Activated CD4-positive, alpha-beta T cell treated with anti-CD3 and anti-CD28 coated beads for 1 hour (primary cell): ENCODE data around the gene TXNIP.
"Not testable (repeated sequence)": the region's sequence is repeated elsewhere in the genome, so short reads cannot be mapped to it uniquely, and the experiment has no call there.

Experiments used
- DNase-seq: peaks from one replicate; pipeline ENCODE4 v3.0.0-alpha.2; 2020

The TXNIP gene

DNA sequence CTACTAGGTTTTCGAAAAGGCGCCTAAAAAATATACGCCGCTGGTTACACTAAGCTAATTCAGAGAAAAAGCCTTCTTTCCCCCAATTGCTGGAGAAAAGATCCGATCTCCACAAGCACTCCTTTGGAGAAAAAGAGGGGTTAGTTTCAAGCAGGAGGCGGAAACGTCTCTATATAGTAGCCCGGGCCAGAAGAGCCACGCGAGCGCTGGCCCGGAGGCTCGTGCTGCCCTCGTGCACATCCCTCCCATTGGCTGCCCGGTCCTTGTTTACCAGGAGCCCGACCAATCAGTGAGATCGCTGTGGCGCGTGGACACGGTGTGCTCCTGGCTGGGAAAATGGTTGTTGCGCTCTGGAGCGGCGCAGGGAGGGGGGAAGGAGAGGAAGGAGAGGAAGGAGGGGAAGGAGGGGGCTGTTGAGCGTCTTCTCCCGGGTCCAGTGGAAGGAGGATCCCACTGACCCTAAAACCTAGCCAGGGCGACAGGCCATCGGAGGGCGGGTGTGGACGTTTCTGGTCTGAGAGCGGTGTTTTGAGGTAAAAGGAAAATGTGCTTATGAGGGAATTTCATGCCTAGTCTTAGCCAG is at the start of gene TXNIP:
Gene TXNIP (minus strand): TSS at position 147 of the 583 bp plus-strand sequence. CDS start 313 bp downstream, outside the sequence.
- peak; percentile 80 for DNase-seq

DNA sequence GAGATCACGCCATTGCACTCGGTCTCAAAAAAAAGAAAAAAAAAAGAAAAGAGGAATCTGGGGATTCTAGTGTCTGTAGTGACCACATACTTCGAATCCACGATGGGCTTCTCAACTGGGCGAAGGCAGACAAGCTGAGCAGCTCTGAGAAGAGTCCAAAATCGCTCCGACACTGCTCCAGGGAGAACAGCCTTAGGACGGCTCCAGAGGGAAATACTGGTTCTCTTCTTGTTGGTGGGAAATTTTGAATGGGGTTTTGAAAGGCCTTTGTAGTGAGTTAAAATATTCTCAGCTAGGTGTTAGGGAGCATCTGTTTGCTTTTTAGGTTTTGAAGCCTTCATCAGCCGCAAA is 43.4 kb upstream of the TXNIP start:
- DNase-seq = no peak

- peak; percentile 58 for DNase-seq
Measured at GRCh38 chr1:146036965-146037646, 40.7 kb upstream of the TXNIP start.

GRCh38 chr1:146036241-146036964 is 40.0 kb upstream of the TXNIP start:
- DNase-seq = no peak

DNA sequence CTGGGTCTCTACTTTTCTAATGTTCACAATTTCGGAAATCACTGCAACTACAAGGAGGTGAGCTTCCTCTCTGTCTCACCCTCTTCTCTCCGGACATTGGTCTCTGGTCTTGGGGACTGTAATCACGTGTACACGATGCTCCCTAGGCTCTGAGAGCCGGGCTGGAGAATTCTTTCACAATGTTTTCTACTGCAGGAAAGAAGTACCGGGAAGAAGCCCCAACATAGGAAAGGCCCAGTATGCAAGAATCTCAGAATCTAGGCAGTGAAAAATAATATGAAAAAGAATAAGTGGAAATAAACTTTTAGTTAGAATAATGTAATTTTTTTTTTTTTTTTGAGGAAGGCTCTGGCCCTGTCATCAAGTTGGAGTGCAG is 38.7 kb upstream of the TXNIP start:
- DNase-seq = no peak

DNA sequence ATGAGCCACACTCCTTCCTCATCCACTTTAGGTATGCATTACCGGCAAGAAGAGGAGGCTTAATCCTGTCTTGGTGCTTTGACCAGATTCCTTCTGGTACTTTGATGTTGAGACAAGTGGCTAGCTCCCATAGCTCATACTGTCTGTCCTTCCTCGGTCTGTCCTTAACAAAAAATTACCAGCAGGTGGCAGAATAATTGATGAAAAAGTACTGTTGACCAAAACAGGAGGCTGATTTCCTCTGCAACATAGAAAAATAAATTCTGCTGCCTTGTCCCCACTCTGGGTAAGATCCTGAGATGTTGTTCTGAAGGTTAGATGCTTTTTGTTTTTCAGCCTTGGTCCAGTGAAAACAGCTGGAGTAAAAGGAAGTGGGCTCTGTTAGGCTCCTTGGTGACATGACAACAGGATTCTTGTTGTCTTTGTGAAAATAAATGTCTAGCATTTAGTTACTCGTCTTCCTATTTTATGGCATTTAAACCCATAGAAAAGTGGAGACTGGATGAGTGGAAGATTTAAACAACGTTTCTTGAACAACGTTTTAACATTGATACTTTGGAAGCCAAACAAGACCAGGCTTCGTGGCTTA is 36.3 kb upstream of the TXNIP start:
- no peak for DNase-seq

DNA sequence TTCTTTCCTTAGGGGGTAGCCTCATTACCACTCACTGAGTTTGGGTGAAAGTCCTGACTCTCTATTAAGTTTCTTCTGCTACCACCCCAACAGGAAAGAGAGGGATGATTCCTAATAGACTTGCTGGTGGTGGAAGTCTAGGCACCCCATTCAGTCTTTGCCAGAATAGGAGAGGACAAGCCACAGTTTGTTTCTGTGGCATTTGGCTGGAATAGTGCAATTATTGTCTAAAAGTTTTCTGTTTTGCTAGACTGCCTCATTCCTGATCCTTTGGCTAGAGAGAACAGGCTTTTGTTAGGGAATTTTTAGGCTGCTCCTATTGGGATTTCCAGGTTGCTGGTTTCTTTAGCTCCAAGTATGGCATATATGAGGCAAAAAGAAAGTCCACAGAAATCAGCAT is 35.1 kb upstream of the TXNIP start:
- DNase-seq = no peak

DNA sequence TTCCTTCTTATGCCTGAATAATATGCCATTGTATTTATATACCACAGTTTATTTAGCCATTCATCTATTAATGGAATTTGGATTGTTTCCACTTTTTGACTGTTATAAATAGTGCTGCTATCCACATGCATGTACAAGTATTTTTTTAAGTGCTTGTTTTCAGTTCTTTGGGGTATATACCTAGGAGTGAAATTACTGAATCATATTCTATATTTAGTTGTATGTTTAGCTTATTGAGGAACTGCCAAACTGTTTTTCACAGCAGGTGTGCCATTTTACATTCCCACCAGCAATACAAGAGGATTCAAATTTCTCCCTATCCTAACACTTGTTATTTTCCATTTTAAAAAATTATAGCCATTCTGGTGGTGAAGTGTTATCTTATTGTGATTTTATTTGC is 32.7 kb upstream of the TXNIP start:
- no peak for DNase-seq

DNA sequence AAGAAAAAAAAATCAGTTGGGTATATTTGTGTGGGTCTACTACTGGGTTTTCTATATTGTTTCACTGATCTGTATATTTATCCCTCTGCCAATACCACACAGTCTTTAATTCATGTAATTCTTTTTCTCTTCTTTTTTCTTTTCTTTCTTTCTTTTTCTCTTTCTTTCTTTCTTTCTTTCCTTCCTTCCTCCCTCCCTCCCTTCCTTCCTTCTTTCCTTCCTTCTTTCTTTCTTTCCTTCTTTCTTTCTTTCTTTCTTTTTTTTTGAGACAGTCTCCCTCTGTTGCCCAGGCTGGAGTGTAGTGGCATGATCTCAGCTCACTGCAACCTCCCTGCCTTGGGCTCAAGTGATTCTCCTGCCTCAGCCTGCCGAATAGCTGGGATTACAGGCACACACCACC is 30.3 kb upstream of the TXNIP start:
- not testable (repeated sequence) for DNase-seq

- not testable (repeated sequence) for DNase-seq
Measured at GRCh38 chr1:146025787-146026495, 29.6 kb upstream of the TXNIP start.

- DNase-seq = no peak
Measured at GRCh38 chr1:146022403-146023127, 26.2 kb upstream of the TXNIP start.

- DNase-seq = no peak
Measured at GRCh38 chr1:146021622-146022402, 25.4 kb upstream of the TXNIP start, which contains the start of gene HJV. HJV (minus strand) TSS chr1:146021735; CDS start chr1:146020231, 1,504 bp downstream.

DNA sequence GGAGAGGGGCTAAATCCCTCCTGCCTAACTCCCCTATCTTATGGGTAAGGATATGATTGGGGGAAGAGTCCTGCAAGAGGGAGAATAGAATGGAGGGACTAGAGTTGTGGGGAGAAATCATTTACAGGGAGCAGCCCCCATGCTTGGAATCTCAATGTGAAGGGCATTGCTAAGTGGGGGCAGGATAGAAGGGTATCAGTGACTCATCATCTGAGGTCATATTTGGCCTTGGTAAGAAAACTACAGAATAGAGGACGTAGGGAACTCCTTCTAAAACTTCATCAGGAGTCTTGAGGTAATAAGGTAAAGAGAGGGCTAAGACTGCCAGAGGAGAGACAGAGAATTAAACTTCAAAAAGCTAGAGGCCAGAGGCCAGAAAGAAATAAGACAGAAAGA is 24.7 kb upstream of the TXNIP start:
- no peak for DNase-seq

- DNase-seq = no peak
Measured at GRCh38 chr1:146020058-146021049, 24.0 kb upstream of the TXNIP start.

DNA sequence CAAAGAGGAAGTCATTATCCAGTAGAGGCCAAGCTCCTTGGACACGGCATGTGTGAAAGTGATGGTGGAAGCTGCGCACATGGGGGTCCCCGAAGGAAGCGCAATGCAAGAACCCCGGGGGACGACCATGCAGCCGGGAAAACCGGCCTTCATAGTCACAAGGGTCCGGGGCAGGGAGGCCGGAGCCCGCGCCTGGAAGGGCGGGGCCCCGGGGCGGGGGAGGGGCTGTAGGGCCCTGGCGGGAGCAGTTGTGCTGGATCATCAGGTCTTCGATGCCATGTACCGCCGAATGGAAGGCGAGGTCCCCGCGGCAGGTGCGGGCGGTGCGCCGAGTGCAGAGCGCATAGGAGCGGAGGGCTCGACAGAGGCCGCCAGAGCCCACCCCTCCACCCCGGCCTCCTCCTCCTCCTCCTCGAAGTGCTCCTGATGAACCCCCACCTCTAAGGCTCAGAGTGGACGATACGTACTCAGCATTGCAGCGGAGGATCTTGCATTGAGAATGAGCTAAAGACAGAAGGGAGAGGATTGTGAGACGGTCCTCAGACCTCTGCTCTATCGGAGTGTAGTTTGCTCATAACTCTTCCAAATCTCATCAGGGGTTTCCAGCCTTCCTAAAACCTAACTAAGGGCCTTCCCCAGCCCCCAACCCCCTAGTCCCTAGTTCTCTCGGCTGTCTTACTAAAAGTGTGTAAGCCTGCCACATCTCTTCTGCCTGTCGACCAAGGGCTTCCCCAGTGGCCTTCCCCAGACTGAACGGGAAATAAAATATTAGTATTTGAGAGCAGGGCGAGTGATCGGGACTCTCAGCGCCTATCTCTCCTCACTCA is 23.1 kb upstream of the TXNIP start:
- no peak for DNase-seq

- no peak for DNase-seq
Measured at GRCh38 chr1:146016891-146017290, 20.5 kb upstream of the TXNIP start.

- DNase-seq = no peak
Measured at GRCh38 chr1:146013559-146013922, 17.2 kb upstream of the TXNIP start.

GRCh38 chr1:146012703-146013558 is 16.6 kb upstream of the TXNIP start:
- DNase-seq = no peak
